ENCODE data around the gene WNT16.

Gene WNT16

GRCh38 chr7:121344093-121344492 is 15.3 kb downstream of the WNT16 start:
- DNase-seq (ENCODE audit: low spot score): no peak

GRCh38 chr7:121344497-121344896 is 15.7 kb downstream of the WNT16 start:
- DNase-seq (ENCODE audit: low spot score): no peak

GRCh38 chr7:121351682-121352081 is 22.9 kb downstream of the WNT16 start:
- no peak for DNase-seq (ENCODE audit: low spot score)

DNA sequence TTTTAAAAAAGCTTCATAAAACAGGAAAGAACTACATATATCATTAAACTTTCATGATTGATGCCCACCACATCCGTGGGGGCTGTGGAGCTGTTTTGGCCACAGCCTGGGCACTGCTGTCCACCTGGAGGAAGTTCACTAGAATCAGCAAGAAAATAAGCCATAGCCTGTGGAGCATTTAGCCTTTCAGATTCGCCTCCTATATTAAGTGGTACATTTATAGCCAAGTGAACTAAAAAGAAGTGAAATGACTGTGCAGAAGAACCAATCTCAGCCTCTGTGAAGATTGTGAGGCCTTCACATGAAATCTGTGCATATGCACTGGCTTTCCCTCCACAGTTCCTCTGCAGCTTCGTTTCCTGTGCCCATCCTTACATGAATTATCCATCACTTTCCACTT is 23.5 kb downstream of the WNT16 start:
- no peak for DNase-seq (ENCODE audit: low spot score)

GRCh38 chr7:121355574-121355973 is 26.8 kb downstream of the WNT16 start:
- DNase-seq (ENCODE audit: low spot score): no peak

GRCh38 chr7:121360564-121360963 is 31.8 kb downstream of the WNT16 start:
- DNase-seq (ENCODE audit: low spot score): no peak

GRCh38 chr7:121366852-121367431 is 38.1 kb downstream of the WNT16 start:
- peak; percentile 22 for DNase-seq (ENCODE audit: low spot score)

- no peak for DNase-seq (ENCODE audit: low spot score)
Observed at GRCh38 chr7:121369462-121369861, 40.7 kb downstream of the WNT16 start.

DNA sequence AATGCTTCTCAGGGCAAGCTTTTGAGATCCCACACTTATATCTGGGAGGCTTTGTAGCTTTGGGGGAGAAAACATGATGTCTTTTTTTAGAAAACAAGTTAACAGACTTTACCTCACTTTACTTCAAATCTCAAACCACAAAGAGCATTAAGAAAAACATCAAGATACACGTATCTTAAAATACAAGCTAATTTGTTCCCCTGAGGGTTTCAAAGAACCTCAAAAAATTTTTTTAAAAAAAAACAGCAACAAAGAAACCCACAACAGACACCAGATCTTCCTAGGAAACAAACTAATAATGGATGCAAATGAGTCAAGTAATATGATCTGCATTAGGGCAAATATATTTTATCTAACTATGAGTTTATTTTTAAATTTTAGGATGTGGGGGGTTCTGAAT is 42.6 kb downstream of the WNT16 start:
- no peak for DNase-seq (ENCODE audit: low spot score)

- DNase-seq (ENCODE audit: low spot score): no peak
Observed at GRCh38 chr7:121371883-121372282, 43.1 kb downstream of the WNT16 start.

DNA sequence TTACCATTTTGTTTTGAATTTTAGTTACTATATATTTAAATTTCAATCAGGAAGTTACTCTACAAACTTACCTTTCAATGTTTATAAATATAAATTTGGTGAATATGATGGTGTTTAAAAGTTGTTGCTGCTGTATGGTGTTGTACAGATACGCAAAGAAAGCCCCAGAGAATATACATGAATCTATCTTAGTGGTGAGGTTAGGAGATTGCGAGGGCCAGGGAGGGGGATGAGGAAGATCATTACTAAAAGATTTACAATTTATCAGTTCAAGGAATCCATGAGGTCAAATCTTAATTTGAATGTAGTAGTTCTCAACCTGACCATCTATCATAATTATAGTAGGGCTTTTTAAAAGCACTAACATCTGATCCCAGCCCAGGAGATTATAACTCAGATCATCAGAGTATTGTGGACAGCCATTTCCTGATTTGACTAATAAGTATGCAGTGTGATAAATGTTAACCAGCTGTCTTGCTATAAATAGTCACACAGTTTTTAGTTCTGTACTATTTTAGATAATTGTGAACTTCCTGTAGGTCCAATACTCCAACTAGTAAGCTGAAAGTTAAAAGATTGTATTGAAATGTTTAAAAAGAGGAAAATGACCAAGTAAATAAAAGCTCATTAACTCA is 43.7 kb downstream of the WNT16 start:
- no peak for DNase-seq (ENCODE audit: low spot score)

GRCh38 chr7:121373177-121373576 is 44.4 kb downstream of the WNT16 start:
- no peak for DNase-seq (ENCODE audit: low spot score)

- no peak for DNase-seq (ENCODE audit: low spot score)
Observed at GRCh38 chr7:121376979-121377378, 48.2 kb downstream of the WNT16 start.

DNA sequence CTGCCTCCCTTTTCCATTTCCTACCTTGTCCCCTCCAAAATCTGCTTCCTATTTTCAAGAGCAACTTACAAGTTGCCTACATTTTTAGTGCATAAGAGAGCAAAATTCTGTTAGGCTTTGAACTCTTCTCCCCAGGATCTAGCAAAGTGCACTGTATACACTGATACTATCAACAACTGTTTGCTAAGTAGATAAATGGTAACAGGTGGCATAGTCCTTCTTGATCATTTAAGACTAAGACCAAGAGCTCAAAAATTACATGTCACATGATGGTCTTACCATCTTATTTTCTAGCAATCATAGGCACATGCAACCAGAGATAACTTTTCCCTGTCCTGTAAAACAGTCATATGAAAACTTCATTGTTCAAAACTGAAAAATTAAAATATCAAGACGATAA is 51.1 kb downstream of the WNT16 start:
- no peak for DNase-seq (ENCODE audit: low spot score)

- DNase-seq (ENCODE audit: low spot score): no peak
Observed at GRCh38 chr7:121382473-121382872, 53.7 kb downstream of the WNT16 start.

DNA sequence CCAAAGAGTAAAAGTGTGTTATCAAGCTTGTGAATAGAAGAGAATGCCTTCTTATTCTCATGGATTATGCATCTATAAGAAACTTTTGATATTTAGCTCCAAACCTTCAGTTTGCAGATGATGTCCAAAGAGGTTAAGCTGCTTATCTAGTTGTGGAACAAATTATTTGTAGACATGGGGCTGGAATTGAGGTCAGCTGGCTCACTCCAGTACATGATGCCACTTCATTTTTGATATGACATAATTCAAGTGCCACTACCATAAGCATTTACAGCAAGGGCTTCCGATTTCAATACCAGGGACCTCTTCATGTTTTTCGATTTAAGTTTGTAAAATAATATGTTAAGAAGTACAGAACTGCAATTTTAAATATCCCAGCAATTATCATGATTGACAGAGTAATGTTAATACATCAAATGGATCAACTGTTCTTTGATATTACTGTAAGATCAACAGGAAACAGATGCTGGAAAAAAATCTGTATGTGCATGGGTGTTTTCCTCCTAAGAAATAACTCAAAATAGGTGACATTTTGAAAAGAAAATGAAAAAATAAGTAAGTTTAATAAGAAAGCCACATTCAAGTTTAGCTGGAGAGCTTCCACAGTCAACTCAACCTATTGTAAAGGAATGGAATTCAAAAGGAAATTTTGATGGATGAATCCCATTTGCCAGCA is 54.6 kb downstream of the WNT16 start:
- DNase-seq (ENCODE audit: low spot score): no peak

- DNase-seq (ENCODE audit: low spot score): no peak
Observed at GRCh38 chr7:121384265-121384664, 55.5 kb downstream of the WNT16 start.

DNA sequence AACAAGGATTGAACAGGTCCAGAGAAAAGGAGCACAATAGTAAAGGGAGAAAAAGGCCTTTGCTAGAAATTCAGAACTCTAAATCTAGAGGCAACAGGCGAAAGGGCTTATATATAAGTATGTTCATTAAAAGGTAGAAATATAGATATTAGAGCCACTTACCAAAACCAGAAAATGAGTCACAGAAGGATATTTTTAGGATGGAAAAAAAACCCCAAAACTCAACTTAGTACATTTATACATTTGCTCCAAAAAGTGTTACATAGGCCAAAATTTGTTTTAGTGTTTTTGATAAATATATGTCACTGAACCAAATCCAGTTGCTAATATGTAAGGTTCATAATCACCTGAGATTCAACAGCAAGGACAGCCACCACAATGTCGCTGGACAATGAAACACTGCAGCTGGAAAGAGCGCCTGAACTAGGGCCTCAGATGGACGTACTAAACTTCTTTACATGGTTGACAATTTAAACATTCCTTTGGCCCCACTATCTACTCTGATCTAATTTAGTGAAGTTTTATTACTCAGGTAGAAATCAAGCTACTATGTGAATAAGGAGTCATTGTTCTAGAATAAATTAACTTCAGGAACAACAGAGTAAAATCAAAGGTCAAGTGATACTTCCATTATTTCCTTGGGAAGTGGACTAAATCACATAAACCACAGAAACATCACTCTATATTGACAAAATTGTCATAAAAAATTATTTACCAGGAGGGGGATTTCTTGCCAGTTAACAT is 56.4 kb downstream of the WNT16 start:
- no peak for DNase-seq (ENCODE audit: low spot score)

- no peak for DNase-seq (ENCODE audit: low spot score)
Observed at GRCh38 chr7:121385800-121386179, 57.0 kb downstream of the WNT16 start.

DNA sequence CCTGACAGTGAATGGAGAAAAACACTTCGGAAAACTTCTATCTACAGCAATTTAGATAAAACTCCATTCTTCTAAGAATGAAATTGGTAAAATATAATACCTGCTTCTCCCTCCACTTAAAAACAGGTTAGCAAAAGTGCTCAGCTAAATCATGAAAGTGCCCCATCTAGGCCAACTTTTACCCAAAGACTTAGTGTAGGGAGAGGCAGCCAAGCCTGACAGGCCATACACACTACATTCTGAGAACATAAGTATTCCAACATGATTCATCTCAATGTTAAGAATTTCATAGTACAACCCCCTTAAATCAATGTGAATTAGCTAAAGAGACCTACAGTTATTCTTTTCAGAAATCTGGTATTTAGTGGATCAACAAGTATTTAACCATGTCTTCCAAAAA is 60.1 kb downstream of the WNT16 start:
- DNase-seq (ENCODE audit: low spot score): no peak

- no peak for DNase-seq (ENCODE audit: low spot score)
Observed at GRCh38 chr7:121390109-121390508, 61.3 kb downstream of the WNT16 start.

DNA sequence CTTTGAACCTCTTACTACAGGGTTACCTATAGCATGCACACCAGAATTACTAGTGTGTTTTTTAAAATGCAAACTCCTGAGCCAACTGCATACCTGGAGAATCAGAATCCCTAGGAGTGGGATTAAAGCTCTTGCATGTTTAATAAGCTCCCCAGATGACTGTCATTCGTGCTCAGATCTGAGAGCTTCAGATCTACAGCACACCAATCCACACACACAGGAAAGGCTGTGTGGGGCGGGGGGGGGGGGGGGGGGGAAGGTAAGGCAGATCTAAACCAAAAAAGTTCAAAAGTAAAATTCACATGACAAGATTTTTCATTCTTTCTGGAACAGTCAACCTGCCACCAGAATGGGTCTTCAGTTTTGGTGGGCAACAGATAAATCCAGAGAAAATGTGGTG is 61.8 kb downstream of the WNT16 start:
- no peak for DNase-seq (ENCODE audit: low spot score)

Measured in hematopoietic multipotent progenitor cell treated with erythropoietin and hydrocortisone succinate and interleukin-3 and kit ligand, for 17 days (in vitro differentiated cells).